Neuronal stem cell (in vitro differentiated cells): ENCODE measurements around the gene FOXN3.

Experiments
- DNase-seq: peaks from one replicate; pipeline ENCODE4 v3.0.0-alpha.2; 2013; ENCODE audit warnings: low spot score
- H2AFZ ChIP-seq: one replicate; pipeline ENCODE4 v1.6.1; 2013; ENCODE audit warnings: mild to moderate bottlenecking, low read length, inconsistent platforms
- H2AK5ac ChIP-seq: 2 replicates; pipeline ENCODE4 v1.6.1; 2013; ENCODE audit warnings: low read depth, mild to moderate bottlenecking, inconsistent platforms, low read length, moderate library complexity, mixed read lengths
- H2BK120ac ChIP-seq: 2 replicates; pipeline ENCODE4 v1.6.1; 2013; ENCODE audit warnings: low read depth, mild to moderate bottlenecking, inconsistent platforms, low read length, moderate library complexity, mixed read lengths
- H2BK12ac ChIP-seq: one replicate; pipeline ENCODE4 v1.6.1; 2013; ENCODE audit warnings: low read length, inconsistent platforms
- H2BK15ac ChIP-seq: 2 replicates; pipeline ENCODE4 v1.6.1; 2013; ENCODE audit warnings: mild to moderate bottlenecking, low read length, inconsistent platforms, mixed read lengths
- H2BK5ac ChIP-seq: one replicate; pipeline ENCODE4 v1.6.1; 2013; ENCODE audit warnings: inconsistent platforms, mild to moderate bottlenecking, low read length, moderate library complexity
- H3K14ac ChIP-seq: one replicate; pipeline ENCODE4 v1.6.1; 2013; ENCODE audit warnings: low read length, inconsistent platforms
- H3K18ac ChIP-seq: 2 replicates; pipeline ENCODE4 v1.6.1; 2013; ENCODE audit warnings: low read length, inconsistent platforms
- H3K23ac ChIP-seq: 2 replicates; pipeline ENCODE4 v1.6.1; 2013; ENCODE audit warnings: low read depth, mild to moderate bottlenecking, mixed read lengths, low read length, inconsistent platforms; ENCODE audit not compliant: poor library complexity
- H3K27ac ChIP-seq: replicated peaks from 3 replicates; pipeline ENCODE4 v1.5.1; 2013; ENCODE audit warnings: low read length, inconsistent platforms
- H3K27me3 ChIP-seq, 3 experiments: 2 replicates each; pipeline ENCODE4 v1.6.1; 2013; ENCODE audit warnings: low read length in 3 of 3, mild to moderate bottlenecking in 2 of 3, inconsistent platforms in 1 of 3, low read depth in 1 of 3, mixed read lengths in 1 of 3, moderate library complexity in 1 of 3; ENCODE audit not compliant: control insufficient read depth in 3 of 3, insufficient read depth in 3 of 3
- H3K36me3 ChIP-seq, 2 donors: replicated peaks in 1 of 2; 2 replicates each; pipeline ENCODE4 v1.6.1; 2013; ENCODE audit warnings: low read length in 2 of 2; ENCODE audit not compliant: control insufficient read depth in 2 of 2, insufficient read depth in 2 of 2
- H3K4ac ChIP-seq: 2 replicates; pipeline ENCODE4 v1.6.1; 2013; ENCODE audit warnings: inconsistent platforms, mild to moderate bottlenecking, low read length, moderate library complexity
- H3K4me1 ChIP-seq, 2 donors: 1 replicate in 1 of 2; 2 replicates in 1 of 2; pipeline ENCODE4 v1.6.1; 2013; ENCODE audit warnings: low read length in 2 of 2, low read depth in 1 of 2; ENCODE audit not compliant: control insufficient read depth in 2 of 2, insufficient read depth in 1 of 2
- H3K4me2 ChIP-seq: one replicate; pipeline ENCODE4 v1.6.1; 2013; ENCODE audit warnings: mild to moderate bottlenecking, low read length, inconsistent platforms; ENCODE audit not compliant: insufficient read depth, poor library complexity, severe bottlenecking
- H3K4me3 ChIP-seq, 2 donors: 2 replicates each; pipeline ENCODE4 v1.5.1; 2013; ENCODE audit warnings: low read length in 2 of 2, mild to moderate bottlenecking in 2 of 2, inconsistent platforms in 1 of 2, moderate library complexity in 1 of 2
- H3K79me1 ChIP-seq: one replicate; pipeline ENCODE4 v1.6.1; 2013; ENCODE audit warnings: low read depth, mild to moderate bottlenecking, inconsistent platforms, low read length, moderate library complexity
- H3K9ac ChIP-seq: one replicate; pipeline ENCODE4 v1.6.1; 2013; ENCODE audit warnings: mild to moderate bottlenecking, low read depth, low read length, inconsistent platforms; ENCODE audit not compliant: poor library complexity
- H3K9me3 ChIP-seq, 2 donors: replicated peaks in 1 of 2; 2 replicates each; pipeline versions ENCODE3 to v1.6.1; 2013; ENCODE audit warnings: low read length in 2 of 2, mild to moderate bottlenecking in 2 of 2, inconsistent platforms in 1 of 2, low read depth in 1 of 2, mixed read lengths in 1 of 2, moderate library complexity in 1 of 2; ENCODE audit not compliant: control insufficient read depth in 2 of 2, insufficient read depth in 1 of 2
- H4K8ac ChIP-seq: one replicate; pipeline ENCODE4 v1.6.1; 2013; ENCODE audit warnings: low read depth, mild to moderate bottlenecking, inconsistent platforms, low read length, moderate library complexity
- H4K91ac ChIP-seq: one replicate; pipeline ENCODE4 v1.6.1; 2013; ENCODE audit warnings: low read length, low read depth, mild to moderate bottlenecking, inconsistent platforms; ENCODE audit not compliant: poor library complexity
- WGBS, 2 donors: extraction: QIAGEN DNeasy Blood & Tissue Kit; methylation state at CpG; one replicate each; pipeline ENCODE4 v1.1.7; 2013; ENCODE audit warnings: missing lambda C conversion rate in 2 of 2, mixed read lengths in 1 of 2; ENCODE audit not compliant: insufficient read length in 2 of 2, insufficient replicate concordance in 1 of 2; ENCODE audit errors: extremely low coverage in 2 of 2; 5-methylcytosine and 5-hydroxymethylcytosine counted together

The FOXN3 gene

DNA sequence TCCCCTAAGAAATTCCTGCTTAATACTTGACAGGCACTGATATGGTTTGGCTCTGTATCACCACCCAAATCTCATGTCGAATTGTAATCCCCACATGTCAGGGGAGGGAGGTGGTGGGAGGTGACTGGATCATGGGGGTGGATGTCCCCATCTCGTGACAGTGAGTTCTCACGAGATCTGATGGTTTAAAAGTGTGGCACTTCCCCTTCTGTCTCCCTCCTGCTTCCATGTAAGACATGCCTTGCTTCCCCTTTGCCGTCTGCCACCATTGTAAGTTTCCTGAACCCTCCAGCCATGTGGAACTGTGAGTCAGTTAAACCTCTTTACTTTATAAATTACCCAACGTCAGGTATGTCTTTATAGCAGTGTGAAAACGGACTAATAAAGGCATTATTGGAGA lies 198.0 kb downstream of the FOXN3 start:
- Histone ChIP-seq H3K9ac (no peak overlapping the region), H3K27ac (no peak overlapping the region), H3K4me3 (no peak overlapping the region), H3K23ac (no peak overlapping the region), H2BK5ac (no peak overlapping the region), H2BK12ac (no peak overlapping the region), H3K4ac (no peak overlapping the region), H3K4me2 (no peak overlapping the region), H2BK15ac (no peak overlapping the region), H4K91ac (no peak overlapping the region), H3K9me3 (no peaks in the 10 kb centered on the region), H3K27me3 (no peaks in the 10 kb centered on the region), H3K36me3 (no peaks in the 10 kb centered on the region), H2BK120ac (no peak overlapping the region), H2AK5ac (no peak overlapping the region), H4K8ac (no peak overlapping the region), H3K14ac (no peak overlapping the region), H2AFZ (no peak overlapping the region), H3K18ac (no peak overlapping the region), H3K4me1 (peaks cover 2 to 4% of the 10 kb centered on the region in 2 donors), H3K79me1 (peaks cover 3% of the 10 kb centered on the region)
- no CpG with 5 or more reads among the region's 6 CpGs for WGBS, 2 donors
- DNase-seq: no peak

DNA sequence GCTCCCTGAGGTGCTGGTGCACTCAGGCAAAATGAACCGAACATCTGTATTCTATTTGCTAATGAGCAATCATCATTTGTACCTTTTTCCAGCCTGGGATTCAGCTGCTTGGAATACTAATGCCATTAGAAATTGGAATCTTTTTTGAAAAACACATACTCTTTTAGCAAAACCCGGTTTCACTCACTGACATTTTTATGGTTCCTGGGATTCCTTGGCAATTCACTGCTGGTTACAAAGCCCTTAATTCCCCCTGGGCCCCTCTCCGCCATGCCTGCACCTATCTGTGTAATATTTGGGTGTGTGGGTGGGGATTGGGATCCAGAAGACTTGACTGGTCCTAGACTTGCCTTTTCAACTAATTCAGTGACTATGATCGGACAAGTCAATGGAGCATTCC lies 199.1 kb downstream of the FOXN3 start:
- Histone ChIP-seq H3K14ac (no peak overlapping the region), H4K91ac (no peak overlapping the region), H3K27me3 (no peaks in the 10 kb centered on the region), H3K4me3 (no peak overlapping the region), H3K79me1 (peaks cover 3% of the 10 kb centered on the region), H3K27ac (no peak overlapping the region), H2BK5ac (no peak overlapping the region), H3K9ac (no peak overlapping the region), H2BK12ac (no peak overlapping the region), H2AK5ac (no peak overlapping the region), H3K23ac (no peak overlapping the region), H3K9me3 (no peaks in the 10 kb centered on the region), H3K4ac (no peak overlapping the region), H3K18ac (no peak overlapping the region), H2BK15ac (no peak overlapping the region), H2AFZ (no peak overlapping the region), H3K4me2 (no peak overlapping the region), H3K36me3 (no peaks in the 10 kb centered on the region), H3K4me1 (peaks cover 2 to 5% of the 10 kb centered on the region in 2 donors), H2BK120ac (no peak overlapping the region), H4K8ac (no peak overlapping the region)
- DNase-seq: no peak
- WGBS, 2 donors: no CpG with 5 or more reads among the region's 4 CpGs

DNA sequence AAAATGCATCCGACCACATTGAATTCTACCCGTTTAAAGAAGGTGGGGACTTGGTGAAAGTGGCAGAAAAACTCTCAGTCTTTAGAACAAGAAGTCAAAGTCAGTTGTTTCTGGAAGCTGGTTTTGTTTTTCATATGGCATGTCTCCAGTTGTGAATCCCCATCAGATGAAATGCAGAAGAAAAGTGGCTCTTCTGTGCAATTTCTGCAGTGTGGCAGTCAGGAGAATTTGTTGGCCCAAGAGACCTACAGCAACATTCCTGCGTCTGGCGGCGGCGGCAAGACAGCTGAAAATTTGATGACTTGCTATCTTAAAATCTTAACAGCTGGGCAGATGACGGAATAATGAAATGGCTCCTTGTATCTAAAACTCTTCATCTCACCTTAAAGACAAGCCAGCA lies 201.5 kb downstream of the FOXN3 start:
- no CpG with 5 or more reads among the region's 7 CpGs for WGBS, 2 donors
- no peaks in the 10 kb centered on the region for H3K27me3 ChIP-seq

DNA sequence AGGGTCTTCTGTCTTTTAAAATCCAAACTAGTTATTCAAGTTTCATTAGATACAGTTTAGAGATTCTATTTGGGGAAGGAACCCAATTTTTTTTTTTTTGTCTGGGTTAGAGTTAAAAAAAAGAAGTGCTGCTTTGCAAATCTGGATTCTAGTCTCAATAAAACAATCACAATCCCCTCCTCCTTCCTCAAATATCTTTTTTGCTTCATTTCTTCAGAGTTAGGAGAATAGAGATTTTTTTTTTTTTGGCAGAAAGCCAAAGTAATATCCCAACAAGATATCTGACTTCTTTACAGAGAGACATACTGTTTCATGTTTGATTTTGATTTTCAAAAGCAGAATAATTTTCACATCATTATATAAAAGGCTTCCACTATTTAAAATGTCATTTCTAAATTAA lies 201.9 kb downstream of the FOXN3 start:
- no peak overlapping the region for H2BK120ac ChIP-seq
- H3K4me3 ChIP-seq: no peak overlapping the region
- no peak overlapping the region for H2AK5ac ChIP-seq
- no peak overlapping the region for H4K91ac ChIP-seq
- no peak for DNase-seq
- H3K36me3 ChIP-seq: no peaks in the 10 kb centered on the region
- no peaks in the 10 kb centered on the region for H3K27me3 ChIP-seq
- H4K8ac ChIP-seq: no peak overlapping the region
- H3K14ac ChIP-seq: no peak overlapping the region
- H3K79me1 ChIP-seq: peaks cover 1% of the 10 kb centered on the region
- H3K23ac ChIP-seq: no peak overlapping the region
- no peak overlapping the region for H3K4ac ChIP-seq
- H2BK12ac ChIP-seq: no peak overlapping the region
- no peak overlapping the region for H3K9ac ChIP-seq
- no peak overlapping the region for H2AFZ ChIP-seq
- H3K4me1 ChIP-seq: peaks cover 0 to 5% of the 10 kb centered on the region in 2 donors
- H3K18ac ChIP-seq: no peak overlapping the region
- H3K9me3 ChIP-seq: no peaks in the 10 kb centered on the region
- no peak overlapping the region for H3K27ac ChIP-seq
- no peak overlapping the region for H2BK5ac ChIP-seq
- no peak overlapping the region for H2BK15ac ChIP-seq
- no peak overlapping the region for H3K4me2 ChIP-seq

More for the DNA sequence above, 201.5 kb downstream of the FOXN3 start:
- no peak for DNase-seq
- Histone ChIP-seq H3K36me3 (no peaks in the 10 kb centered on the region), H2AFZ (no peak overlapping the region), H3K9me3 (no peaks in the 10 kb centered on the region), H3K4me1 (peaks cover 0 to 5% of the 10 kb centered on the region in 2 donors), H2BK15ac (no peak overlapping the region), H3K27ac (no peak overlapping the region), H2BK5ac (no peak overlapping the region), H4K8ac (no peak overlapping the region), H3K23ac (no peak overlapping the region), H3K4ac (no peak overlapping the region), H3K14ac (no peak overlapping the region), H3K18ac (no peak overlapping the region), H3K9ac (no peak overlapping the region), H2BK120ac (no peak overlapping the region), H2AK5ac (no peak overlapping the region), H4K91ac (no peak overlapping the region), H3K4me2 (no peak overlapping the region), H2BK12ac (no peak overlapping the region), H3K4me3 (no peak overlapping the region), H3K79me1 (peaks cover 4% of the 10 kb centered on the region)
